Measurements from ENCODE around the gene RHBDF2. TPM values are rescaled to one million over a fixed set of nuclear protein-coding genes. Genes with fewer than 3 reads are reported as not detected.
A peak's percentile ranks its signal among the peaks of the same experiment; 100 is the strongest.

RHBDF2 gene
- total and polyA plus RNA-seq, 2 experiments from 2014 or later, result 8.7 to 18.7 TPM

DNA sequence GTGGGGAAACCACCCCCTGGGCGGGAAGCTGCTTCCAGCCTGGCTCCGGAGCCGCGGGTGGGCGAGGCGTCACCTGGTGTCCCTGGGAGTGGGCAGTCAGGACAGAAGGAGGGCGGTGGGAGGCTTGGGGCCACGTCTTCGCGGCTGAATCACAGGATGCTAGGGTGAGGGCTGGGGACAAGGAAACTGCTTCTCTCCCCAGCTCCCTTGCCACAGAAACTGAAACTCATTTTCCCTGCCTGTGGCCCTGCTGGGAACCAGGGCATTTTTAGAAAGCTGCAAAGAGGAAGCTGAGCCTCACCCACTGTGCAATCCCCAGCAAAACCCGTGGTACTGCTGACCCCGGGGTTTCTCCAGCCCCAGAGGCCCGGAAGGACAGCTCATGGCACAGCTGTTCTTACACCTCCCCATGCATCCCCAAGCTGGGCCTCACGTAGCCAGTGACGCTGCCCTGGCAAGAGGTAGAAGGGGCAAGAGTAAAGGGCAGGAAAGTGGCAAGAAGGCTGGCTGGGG is 8.2 kb downstream of the RHBDF2 start:
- H3K27me3 ChIP-seq, result no peaks in the 10 kb centered on the region
- DNase-seq (ENCODE audit: low read depth in 1 of 2, low spot score in 1 of 2), result peak in 1 of 2 donors; percentile 80
- peaks cover 3% of the 10 kb centered on the region for H3K4me1 ChIP-seq (ENCODE audit: low read depth)
- H3K36me3 ChIP-seq, result no peaks in the 10 kb centered on the region
- TF ChIP-seq, protein P1, sequence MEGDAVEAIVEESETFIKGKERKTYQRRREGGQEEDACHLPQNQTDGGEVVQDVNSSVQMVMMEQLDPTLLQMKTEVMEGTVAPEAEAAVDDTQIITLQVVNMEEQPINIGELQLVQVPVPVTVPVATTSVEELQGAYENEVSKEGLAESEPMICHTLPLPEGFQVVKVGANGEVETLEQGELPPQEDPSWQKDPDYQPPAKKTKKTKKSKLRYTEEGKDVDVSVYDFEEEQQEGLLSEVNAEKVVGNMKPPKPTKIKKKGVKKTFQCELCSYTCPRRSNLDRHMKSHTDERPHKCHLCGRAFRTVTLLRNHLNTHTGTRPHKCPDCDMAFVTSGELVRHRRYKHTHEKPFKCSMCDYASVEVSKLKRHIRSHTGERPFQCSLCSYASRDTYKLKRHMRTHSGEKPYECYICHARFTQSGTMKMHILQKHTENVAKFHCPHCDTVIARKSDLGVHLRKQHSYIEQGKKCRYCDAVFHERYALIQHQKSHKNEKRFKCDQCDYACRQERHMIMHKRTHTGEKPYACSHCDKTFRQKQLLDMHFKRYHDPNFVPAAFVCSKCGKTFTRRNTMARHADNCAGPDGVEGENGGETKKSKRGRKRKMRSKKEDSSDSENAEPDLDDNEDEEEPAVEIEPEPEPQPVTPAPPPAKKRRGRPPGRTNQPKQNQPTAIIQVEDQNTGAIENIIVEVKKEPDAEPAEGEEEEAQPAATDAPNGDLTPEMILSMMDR (IDR thresholded peaks at IDR 0.05; ENCODE audit: low read depth, low read length), result no peak
- no peak overlapping the region for H3K4me3 ChIP-seq
- no peak overlapping the region for H3K27ac ChIP-seq
- H3K9me3 ChIP-seq (ENCODE audit: low read depth), result no peaks in the 10 kb centered on the region

DNA sequence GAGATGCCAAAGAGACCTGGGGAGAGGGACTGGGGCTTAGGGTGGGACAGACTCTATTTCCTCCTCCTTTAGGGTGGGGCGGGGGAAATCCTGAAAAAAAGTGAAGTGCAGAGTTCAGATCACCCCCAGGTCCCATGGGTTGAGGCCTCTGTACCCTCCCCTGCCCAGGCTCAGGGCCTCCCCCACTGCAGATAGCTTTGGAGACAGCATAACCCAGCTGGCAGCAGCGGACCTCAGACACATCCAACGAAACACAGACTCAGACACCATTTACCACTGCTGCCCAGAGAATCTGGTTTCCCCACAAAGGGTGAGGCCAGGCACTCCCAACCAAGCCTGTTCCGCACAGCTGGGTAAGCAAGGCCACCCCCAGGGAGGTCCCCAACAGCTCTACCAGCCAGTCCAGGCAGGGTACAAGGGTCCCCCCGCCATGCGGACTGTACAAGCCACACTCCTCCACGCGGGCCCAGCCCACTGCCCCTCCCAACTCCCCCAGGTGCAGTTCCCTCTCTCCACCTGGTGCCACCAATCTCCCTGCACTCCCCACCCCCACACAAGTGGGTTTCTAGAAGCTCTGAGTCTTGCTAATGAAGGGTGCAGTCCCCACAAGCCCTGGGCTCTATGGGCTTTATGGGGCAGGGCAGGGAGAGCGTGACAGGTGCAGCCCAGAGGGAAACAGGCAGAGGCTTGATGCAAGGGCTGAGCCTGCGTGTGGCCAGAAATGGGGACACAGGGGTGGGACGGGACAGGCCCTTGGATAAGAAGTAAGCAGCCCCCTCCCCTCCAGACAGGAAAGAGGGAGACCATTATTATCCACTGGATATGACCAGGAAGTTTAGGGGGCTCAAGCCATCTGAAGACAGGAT is 8.9 kb downstream of the RHBDF2 start:
- DNase-seq (ENCODE audit: low read depth in 1 of 2, low spot score in 1 of 2), result no peak
- no peaks in the 10 kb centered on the region for H3K4me1 ChIP-seq (ENCODE audit: low read depth)
- TF ChIP-seq, protein P1 (IDR thresholded peaks at IDR 0.05; ENCODE audit: low read depth, low read length), result no peak
- no peak overlapping the region for H3K27ac ChIP-seq
- H3K9me3 ChIP-seq (ENCODE audit: low read depth), result no peaks in the 10 kb centered on the region
- no peak overlapping the region for H3K4me3 ChIP-seq
- no peaks in the 10 kb centered on the region for H3K36me3 ChIP-seq
- no peaks in the 10 kb centered on the region for H3K27me3 ChIP-seq

DNA sequence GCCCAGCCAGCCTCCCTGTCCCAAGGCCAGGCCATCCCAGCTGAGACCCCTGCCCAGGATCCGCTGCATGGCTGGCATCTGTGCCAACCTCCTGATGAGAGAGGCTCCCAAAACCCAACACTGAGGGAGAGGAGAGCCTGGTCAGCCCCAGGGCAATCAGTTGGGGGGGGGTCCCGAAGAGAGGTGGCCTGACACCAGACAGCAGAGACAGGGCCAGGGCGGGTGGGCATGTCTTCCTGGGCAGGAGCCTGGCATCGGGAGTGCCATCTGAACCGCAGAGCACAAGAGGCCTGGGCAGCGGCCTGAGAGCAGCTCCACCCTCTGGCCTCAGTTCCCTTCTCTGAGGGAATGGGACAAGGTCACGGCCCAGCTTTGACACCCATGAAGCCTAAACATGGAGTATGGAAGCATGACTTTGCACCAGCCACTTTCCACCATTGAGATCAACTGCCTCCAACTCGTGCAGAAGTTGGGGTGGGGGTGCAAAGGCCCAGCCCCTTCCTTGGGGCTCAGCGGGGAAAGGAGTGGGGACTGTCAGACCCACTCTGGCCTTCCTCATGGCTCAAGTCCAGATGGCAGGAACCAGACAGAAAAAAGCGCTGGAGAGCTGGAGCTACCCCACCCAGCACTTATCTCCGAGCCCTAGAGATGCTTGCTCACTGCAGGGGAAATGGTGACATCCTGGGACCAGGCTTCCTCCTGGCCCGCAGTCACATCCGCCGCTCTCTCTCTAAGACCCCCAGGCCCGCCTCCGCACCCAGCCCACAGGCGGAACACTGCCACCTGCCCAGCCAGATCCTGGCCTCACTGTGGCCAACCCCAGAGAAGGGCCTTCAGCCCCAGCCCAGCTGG is 9.7 kb downstream of the RHBDF2 start:
- Histone ChIP-seq H3K27ac (no peak overlapping the region), H3K27me3 (no peaks in the 10 kb centered on the region), H3K36me3 (no peaks in the 10 kb centered on the region), H3K9me3 (ENCODE audit: low read depth) (no peaks in the 10 kb centered on the region), H3K4me3 (no peak overlapping the region), H3K4me1 (ENCODE audit: low read depth) (no peaks in the 10 kb centered on the region)
- TF ChIP-seq, protein P1 (IDR thresholded peaks at IDR 0.05; ENCODE audit: low read depth, low read length), result no peak
- no peak for DNase-seq (ENCODE audit: low read depth in 1 of 2, low spot score in 1 of 2)

DNA sequence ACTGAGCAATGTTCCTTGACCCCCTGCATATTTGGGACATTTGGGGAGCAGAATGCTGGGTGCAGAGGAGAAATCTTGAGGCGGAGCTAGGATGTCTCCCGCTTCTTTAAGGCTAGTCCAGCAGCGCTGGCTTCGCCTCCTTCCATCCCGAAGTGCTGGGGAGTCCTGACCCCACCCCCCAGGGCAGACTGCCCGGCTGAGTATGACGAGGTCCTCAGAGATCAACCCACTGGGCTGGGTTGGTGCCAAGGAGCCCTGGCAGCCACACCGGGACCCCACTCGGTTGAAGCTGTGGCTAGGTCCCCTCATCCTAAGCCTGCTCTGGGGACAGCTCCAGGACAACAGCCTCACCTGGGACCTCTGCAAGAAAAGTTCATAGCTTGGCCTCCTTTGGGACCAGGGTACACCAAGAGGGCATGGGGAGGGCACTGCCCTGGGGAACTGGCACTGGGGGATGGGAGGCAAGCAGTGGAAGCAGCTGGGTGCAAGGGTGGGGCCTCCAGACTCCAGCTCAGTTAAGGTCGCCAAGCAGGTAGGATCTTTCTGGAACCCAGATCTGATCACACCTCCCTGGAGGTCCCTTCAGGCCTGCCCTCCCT is 11.0 kb downstream of the RHBDF2 start:
- H3K27ac ChIP-seq, result no peak overlapping the region
- no peaks in the 10 kb centered on the region for H3K9me3 ChIP-seq (ENCODE audit: low read depth)
- H3K4me3 ChIP-seq, result no peak overlapping the region
- TF ChIP-seq, protein P1 (IDR thresholded peaks at IDR 0.05; ENCODE audit: low read depth, low read length), result no peak
- H3K27me3 ChIP-seq, result no peaks in the 10 kb centered on the region
- H3K36me3 ChIP-seq, result no peaks in the 10 kb centered on the region
- no peaks in the 10 kb centered on the region for H3K4me1 ChIP-seq (ENCODE audit: low read depth)
- no peak for DNase-seq (ENCODE audit: low read depth in 1 of 2, low spot score in 1 of 2)

DNA sequence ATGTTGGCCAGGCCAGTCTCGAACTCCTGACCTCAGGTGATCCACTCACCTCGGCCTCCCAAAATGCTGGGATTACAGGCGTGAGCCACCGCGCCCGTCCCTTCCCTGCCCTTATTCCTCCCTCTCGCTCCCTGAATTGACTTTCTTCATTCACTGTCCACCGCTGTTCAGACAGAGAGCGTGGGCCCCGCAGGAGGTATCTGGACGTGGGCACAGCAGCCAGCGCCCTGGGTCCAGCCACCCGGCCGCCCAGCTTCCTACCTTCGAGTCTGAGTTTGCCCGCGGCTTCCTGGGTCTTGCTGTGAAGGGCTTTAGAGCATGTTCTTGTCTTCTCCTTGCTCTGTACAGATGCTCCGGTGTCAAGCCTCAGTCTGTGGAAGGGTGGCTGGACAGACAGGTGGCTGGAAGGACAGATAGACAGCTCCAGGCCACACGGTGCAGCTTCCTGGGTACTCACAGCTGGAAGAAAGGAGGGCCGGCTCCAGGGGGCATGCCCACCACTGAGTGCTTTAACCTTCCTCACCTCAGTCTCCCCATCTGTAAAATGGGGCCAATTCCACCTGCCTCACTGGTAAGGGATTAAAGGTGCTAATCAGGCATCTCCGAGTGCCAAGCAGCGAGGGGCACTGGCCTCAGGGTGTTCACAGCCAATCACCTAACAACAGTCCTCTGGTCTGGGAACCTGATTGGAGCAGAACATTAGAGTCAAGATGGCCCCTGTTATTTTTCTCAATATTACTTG is 13.6 kb downstream of the RHBDF2 start:
- no peaks in the 10 kb centered on the region for H3K4me1 ChIP-seq (ENCODE audit: low read depth)
- no peak for DNase-seq (ENCODE audit: low read depth in 1 of 2, low spot score in 1 of 2)
- H3K27me3 ChIP-seq, result no peaks in the 10 kb centered on the region
- TF ChIP-seq, protein P1 (IDR thresholded peaks at IDR 0.05; ENCODE audit: low read depth, low read length), result no peak
- no peak overlapping the region for H3K27ac ChIP-seq
- H3K36me3 ChIP-seq, result no peaks in the 10 kb centered on the region
- H3K4me3 ChIP-seq, result no peak overlapping the region
- H3K9me3 ChIP-seq (ENCODE audit: low read depth), result no peaks in the 10 kb centered on the region

Measured in cardiac muscle cell (in vitro differentiated cells and primary cell).